HL-60/S4 (cell line): ENCODE data around the gene SIGLEC15.
"Not testable (repeated sequence)": the region's sequence is repeated elsewhere in the genome, so short reads cannot be mapped to it uniquely, and the experiment has no call there.

Experiments used
- in situ Hi-C: fragments of 300-500 bp; cut with MboI; formaldehyde crosslinking; loops from 2 replicates; pipeline ENCODE4 v1.14.3; 2022; ENCODE audit warnings: low sequenced_read_pairs

The SIGLEC15 gene

DNA sequence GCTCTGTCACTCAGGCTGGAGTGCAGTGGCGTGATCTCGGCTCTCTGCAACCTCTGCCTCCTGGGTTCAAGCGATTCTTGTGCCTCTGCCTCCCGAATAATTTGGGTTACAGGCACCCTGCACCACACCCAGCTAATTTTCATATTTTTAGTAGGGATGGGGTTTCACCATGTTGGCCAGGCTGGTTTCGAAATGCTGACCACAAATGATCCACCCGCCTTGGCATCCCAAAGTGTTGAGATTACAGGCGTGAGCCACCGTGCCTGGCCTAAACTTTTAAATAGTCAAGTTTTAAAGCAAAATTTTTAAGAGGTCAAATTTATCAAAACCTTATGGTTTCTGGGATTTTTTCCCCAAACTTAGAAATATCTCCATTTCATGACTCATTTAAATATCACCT lies 6.7 kb upstream of the SIGLEC15 start:
- in situ Hi-C loops, result not testable (repeated sequence)

DNA sequence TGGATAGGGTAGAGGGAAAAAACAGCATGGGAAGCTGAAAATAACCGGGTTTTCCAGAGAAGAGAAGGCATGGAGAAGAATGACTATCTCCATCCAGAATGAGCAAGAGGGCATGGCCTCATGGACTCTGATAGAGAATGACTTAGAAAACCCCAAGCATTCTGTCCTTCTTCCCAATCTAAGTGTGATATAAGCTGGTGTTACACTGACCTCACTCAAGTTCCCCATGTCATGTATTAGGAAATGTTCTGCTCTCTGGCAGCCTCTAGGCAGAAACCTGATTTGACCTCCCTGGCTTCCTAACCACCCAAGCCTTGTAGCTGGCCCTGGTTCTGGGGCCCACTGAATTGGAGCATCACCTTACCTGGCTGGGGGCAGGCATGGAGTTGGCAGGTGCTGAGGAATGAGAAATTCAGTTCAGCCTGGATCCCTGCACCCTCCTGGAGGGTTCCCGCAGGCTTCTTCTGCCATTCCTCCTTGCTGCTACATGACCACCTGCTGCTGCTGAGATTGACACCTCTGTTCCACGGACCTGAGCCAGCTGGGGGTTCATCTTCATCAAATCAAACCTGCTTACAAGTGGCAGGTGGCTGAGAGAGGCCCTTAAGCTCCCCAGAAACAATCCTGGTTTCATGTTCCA lies 5.2 kb upstream of the SIGLEC15 start:
- in situ Hi-C loops, result no loop called here

DNA sequence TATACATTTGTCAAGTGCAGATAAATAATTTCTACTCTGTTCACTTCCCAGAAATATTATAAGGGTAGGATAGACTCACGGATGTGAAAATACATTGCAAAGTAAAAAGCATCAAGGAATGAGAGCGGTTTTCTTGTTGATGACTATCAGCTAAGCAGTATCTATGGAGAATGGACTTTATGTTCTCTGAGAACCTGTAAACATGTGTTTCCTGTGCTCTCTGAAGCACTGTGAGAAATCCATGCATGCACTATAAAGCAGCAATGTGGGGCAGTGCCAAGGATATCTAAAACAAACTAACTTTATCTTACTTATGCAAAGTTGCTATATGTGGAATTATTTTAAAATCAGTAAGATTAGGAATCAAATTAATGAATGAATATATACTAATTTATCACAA lies 4.4 kb upstream of the SIGLEC15 start:
- in situ Hi-C loops, result no loop called here

DNA sequence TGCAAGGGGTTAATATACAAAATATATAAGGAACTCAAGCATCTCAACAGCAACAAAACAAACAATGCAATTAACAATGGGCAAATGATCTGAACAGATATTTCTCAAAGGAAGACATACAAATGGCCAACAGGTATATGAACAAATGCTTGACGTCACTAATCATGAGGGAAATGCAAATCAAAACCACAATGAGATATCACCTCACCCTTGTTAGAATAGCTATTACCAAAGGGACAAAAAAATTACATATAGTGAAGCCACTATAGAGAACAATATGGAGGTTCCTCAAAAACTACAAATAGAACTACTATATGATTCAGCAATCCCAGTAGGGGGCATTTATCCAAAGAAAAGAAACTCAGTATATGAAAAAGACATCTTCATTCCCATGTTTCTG lies 3.8 kb upstream of the SIGLEC15 start:
- in situ Hi-C loops, result no loop called here

DNA sequence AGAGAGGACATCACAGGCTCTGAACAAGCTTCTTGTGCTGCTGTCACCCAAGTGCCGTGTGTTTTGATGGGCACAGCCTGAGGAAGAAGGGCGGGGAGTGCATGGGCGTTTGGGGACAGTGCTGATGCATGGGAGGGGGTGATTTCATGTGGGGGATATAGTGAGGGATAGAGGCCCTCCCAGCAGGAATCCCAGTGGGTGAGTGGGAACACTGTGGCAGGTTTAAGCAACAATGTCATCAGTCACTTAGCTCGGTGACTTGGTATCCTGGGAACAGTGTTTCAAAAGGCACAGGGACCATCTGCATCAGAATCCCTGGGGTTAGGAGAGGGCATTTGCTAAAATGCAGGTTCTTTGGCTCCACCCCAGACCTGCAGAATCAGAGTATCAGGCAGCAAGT lies 609 bp downstream of the SIGLEC15 start:
- in situ Hi-C loops, result no loop called here

DNA sequence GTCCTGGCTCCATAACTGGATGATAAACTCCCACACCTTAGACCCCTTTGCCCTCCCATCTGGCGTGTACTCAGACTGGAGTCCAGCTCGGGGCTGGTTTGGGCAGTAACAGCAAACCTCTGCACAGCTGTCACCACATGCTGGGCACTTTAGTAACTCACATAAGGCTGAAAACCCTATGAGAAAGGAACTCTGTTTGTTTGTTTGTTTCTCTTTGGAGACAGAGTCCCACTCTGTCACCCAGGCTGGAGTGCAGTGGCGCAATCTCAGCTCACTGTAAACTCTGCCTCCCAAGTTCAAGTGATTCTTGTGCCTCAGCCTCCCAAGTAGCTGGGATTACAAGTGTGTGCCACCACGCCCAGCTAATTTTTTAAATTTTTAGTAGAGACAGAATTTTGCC lies 1.2 kb downstream of the SIGLEC15 start:
- in situ Hi-C loops, result not testable (repeated sequence)

DNA sequence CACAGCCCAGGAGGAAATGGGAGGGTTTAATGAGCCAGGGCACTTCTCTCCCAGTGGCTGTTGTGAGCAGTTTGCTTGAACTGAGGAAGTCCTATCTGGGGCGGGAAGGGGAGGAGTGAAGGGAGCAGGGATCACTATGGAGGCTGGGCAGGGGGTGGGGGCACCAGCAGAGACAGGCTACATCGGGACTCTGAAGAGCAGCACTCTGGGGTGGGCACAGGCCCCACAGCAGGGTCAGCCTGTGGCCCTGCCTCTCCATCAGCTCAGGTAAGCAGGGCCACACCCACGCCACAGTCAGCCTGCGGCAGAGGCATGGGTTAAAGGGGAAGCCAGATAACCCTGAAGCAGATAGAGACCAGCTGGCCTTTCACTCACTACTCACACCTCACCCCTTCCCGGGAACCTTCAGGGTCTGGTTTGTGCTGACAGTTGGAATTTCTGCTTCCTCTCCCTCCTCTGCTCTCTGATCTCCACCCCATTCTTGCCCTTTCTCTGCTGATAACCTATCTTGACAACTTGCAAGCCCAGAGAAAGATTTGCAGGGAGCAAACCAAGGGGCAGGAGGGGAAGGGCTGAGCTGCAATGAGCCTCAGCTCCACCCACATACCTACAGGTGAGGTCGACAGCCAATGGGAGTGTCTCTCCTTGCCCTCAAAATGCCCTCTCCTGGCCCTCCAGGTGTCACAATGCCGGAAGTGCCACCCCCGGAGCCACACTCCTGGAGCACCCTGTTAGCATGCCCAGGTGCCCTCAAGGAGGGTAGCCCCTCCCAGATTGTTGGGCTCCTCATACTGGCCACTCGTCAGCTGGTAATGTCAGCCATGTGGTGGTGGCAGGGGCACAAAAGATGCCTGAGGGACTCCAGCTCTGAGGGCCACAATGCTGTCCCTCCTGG lies 3.7 kb downstream of the SIGLEC15 start:
- in situ Hi-C loops, result no loop called here

DNA sequence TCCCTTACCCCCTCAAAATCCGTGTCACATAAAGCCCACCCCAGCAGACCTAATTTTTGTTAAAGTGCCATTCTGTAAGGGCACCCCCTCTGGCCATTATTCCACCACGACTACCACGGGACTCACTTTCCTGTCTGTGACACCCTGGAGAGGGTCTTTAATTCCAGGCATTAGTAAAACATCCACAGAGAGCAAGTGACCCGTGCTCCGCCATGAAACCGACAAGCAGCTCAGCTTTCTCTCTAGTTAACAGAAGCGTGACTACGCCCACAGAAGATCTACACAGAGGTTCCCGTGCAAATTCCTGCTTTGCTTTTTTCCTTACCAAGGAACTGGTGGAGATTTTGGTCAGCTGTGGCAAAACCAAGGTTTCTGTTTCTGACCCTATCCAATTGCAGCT lies 4.4 kb downstream of the SIGLEC15 start:
- in situ Hi-C loops, result no loop called here

DNA sequence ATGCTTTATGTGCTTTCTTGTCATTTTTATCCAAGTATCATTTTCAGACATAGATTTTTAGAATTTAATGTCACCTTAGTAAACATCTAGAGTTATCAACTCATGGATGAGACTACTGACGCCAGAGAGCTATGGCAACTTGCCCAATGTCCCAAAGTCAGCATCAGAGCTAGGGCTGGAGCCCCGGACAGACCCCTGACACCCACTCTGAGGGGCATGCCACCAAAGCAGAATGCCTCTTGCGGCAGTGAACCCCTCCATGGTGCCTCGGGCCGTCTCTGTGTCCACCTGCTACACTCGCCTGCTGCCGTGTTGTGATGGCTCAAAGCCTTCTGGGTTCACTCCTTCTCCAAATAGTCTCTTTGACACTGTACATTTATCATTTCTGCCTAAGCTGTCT lies 5.4 kb downstream of the SIGLEC15 start:
- in situ Hi-C loops, result no loop called here

DNA sequence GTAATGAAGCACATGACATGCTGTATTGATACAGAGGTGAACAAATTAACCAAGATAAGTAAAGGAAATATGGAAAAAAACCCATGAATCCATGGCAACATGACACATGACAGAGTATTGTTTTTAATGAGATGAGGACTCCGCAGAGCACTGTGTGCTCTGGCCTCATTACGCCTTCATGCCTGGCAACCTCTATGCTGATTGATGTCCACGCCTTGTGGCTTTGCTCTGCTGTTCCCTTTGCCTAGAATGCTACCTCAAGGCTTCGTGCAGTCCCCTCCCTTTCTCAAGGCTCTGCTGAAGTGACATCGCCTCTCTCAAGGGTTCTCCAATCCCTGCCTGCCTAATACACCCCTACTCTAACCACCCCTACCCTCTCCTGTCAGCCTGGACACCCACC lies 8.4 kb downstream of the SIGLEC15 start:
- in situ Hi-C loops, result no loop called here

DNA sequence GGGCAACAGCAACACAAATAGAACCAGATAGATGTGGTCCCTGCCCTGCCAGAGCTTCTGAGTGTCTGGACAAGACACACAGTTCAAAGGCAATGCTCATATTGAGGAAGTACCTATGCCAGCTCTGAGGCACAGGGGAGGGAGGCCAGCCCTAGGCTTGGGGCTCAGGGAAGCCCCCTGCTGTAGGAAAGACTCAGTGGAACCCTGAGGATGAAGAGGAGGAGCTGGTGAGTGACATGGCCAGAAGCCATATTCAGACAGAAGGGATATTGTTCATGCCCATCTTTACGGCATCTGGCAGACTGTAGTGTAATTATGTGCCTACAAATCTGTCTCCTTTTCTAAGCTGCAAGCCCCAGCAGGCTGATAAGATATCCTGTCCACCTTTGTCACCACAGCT lies 8.8 kb downstream of the SIGLEC15 start:
- in situ Hi-C loops, result no loop called here

DNA sequence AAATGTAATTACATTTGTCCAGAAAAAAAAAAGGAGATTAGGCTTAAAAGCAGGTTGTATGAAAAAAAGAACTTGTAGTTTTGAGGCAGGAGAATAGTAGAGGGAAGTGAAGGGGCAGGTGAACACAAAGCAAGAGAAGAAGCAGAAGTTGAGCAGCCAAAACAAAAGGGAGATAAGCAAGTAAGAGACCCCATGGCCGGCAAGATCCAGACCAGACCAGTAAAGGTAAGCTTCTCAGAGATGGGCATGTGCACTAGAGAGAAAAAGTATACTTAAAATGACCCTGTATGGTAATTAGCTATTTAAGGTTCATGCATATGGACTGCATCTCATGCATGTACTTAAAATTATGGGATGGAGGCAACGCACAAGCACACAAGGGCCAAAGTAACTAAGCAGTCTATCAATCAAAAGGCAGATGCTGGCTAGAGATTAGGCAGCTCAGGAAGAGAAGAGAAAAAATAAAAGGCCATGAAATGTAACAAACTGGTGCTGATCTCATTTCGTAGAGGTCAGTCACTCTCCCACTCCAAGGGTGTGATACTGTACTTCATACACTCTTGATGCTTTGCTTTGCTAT lies 9.7 kb downstream of the SIGLEC15 start:
- in situ Hi-C loops, result no loop called here

DNA sequence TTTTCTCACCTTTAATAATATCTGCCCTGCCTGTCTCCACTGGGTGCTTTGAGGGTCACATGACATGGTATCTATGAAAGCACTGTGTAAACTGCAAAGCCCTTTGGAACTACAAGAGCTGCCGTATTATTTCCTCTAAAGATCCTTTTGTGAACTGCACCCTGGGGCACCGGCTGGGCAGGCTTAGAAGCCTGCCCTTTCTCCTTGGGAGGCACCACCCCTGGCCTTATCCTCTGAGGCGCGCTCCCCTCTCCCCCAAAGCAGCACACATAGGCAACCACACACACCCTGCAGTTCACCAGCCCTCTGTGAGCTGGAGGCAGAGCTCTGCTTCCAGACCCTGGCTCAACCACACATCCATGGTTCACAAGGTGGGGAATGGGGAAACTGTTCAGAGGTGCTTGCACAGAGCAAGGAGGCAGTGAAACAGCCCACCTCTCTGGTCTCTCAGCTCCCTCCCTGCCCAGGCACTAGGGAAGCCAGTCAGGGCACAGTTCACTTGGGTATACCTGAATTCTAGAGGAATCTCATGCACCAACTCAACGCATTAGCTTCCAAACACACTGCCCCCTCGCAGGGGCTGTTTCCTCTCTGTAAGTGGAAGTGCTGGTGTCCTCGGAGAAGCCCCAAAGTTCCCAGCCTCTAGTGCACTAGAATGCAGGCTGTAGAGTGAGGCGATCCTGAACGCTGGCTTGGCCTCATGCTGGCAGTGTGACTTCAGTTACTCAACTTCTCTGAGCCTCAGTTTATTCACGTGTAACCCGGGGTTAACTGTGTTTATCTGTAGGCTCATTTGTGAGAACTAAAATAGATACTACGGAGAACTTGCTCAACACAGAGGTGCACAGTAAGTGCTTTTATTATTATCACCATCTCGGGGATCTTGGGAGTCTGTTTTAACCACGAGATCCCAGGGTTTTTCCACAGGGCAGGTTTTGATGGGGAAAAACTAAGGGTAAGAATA lies 11.0 kb downstream of the SIGLEC15 start:
- in situ Hi-C loops, result no loop called here

DNA sequence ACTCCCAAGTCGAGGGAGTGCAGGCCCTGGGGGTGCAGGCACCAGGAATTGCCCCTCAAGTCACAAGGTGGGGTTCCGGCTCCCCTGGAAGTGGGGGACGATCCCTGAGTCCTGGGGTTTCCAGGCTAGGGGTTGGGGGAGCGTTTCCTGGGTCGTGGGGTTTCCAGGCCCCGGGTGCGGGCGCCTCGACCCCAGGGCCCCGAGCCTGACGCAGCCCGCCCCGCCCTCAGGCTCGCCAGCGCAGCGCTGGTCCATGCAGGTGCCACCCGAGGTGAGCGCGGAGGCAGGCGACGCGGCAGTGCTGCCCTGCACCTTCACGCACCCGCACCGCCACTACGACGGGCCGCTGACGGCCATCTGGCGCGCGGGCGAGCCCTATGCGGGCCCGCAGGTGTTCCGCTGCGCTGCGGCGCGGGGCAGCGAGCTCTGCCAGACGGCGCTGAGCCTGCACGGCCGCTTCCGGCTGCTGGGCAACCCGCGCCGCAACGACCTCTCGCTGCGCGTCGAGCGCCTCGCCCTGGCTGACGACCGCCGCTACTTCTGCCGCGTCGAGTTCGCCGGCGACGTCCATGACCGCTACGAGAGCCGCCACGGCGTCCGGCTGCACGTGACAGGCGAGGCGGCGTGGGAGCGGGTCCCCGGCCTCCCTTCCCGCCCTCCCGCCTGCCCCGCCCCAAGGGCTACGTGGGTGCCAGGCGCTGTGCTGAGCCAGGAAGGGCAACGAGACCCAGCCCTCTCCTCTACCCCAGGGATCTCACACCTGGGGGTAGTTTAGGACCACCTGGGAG lies 12.0 kb downstream of the SIGLEC15 start:
- in situ Hi-C loops, result no loop called here

DNA sequence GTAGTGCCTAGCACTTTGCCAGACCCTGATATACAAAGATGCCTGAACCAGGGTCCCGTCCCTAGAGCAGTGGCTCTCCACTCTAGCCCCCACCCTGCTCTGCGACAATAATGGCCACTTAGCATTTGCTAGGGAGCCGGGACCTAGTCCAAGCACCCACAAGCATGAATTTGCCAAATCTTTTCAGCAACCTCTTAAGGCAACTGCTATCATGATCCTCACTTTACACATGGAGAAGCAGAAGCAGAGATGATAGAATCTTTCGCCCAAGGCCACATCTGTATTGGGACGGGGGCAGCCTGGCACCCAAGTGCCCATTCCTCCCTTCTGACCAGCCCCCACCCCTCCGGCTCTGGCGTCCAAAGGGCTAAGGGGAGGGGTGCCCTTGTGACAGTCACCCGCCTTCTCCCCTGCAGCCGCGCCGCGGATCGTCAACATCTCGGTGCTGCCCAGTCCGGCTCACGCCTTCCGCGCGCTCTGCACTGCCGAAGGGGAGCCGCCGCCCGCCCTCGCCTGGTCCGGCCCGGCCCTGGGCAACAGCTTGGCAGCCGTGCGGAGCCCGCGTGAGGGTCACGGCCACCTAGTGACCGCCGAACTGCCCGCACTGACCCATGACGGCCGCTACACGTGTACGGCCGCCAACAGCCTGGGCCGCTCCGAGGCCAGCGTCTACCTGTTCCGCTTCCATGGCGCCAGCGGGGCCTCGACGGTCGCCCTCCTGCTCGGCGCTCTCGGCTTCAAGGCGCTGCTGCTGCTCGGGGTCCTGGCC lies 13.0 kb downstream of the SIGLEC15 start:
- in situ Hi-C loops, result no loop called here

DNA sequence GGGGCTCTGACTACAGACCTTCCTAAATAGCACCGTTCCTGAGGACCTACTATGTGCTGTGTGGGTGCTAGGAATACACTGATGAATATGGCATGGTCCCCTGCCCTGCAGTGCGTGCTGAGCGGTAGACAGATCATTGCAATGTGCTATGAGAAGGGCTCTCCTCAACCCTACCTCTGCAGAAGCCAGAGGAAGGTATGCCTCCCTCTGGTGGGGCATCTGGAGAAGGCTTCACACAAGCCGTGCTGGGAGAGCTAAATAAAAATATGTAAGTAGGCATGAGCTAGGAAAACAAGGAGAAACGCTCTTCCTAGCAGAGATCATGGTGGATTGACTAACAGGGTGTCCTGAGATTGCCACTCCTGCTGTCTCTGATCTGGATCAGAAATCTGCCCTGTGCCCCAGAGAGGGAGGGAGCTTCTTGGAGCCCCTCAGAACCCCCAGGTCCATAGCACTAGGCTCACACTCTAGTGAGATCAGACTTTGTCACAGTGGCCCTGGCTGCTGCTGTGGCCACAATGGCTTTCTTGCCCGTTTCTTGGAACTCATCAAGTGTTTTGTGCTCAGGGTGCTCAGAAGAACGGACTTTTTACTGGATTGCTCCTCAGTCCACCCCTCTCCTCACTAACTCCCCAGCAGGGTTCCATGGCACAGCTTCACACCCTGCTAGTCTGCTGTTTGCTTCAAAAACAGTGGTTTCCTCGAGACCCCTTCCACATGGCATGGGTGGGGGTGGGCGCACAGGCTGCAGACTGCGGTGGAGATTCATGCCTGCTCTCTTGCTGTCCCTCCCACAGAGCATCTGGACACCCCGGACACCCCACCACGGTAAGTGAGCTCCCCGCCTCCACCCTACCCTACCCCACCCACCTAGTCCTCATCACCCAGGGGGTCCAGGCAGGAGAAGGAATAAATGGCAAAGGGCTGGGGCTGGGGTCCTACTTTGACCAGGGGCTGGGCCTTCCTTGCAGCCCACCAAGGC lies 14.2 kb downstream of the SIGLEC15 start:
- in situ Hi-C loops, result no loop called here

DNA sequence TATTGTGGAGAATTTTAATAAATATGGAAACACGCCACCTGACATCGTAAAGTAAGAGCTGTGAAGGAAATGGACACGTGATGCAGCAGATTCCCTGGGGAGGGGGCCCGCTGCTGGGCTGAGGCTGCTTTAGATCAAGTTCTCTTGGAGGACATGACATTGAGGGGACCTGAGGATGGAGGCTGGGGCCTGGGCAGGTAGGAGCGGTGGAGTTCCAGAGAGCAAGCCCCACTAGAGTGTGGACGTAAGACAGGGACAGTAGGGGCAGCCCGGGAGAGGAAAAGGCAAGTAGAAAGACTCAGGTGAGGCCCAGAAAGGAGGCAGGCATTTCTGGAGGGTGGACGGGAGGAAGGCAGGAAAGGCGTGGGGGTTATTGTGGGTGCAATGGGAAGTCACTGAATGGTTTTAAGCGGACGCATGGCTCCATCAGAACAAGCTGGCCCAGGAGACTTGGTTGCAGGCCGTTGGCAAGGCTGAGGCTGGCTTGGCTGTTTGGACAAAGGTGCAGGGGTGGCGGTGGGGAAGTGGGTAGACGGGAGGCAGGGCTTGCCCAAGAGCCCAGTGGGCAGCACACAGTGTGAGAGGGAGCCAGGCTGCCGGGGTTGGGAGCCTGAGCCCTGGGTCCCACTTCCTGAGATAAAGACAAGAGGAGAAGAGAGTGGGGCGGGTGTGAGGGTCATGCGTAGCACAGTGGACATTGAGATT lies 15.7 kb downstream of the SIGLEC15 start:
- in situ Hi-C loops, result no loop called here
